HG03066 (cell line): Measurements from ENCODE around the gene ZNF319.
A peak's percentile ranks its signal among the peaks of the same experiment; 100 is the strongest.

ENCODE experiments used
- ATAC-seq: cut with Tn5 transposase; IDR thresholded peaks from one replicate; pipeline ENCODE4 v1.9.1; 2021; ENCODE audit warnings: low read depth; ENCODE audit not compliant: unreplicated experiment

Gene ZNF319

DNA sequence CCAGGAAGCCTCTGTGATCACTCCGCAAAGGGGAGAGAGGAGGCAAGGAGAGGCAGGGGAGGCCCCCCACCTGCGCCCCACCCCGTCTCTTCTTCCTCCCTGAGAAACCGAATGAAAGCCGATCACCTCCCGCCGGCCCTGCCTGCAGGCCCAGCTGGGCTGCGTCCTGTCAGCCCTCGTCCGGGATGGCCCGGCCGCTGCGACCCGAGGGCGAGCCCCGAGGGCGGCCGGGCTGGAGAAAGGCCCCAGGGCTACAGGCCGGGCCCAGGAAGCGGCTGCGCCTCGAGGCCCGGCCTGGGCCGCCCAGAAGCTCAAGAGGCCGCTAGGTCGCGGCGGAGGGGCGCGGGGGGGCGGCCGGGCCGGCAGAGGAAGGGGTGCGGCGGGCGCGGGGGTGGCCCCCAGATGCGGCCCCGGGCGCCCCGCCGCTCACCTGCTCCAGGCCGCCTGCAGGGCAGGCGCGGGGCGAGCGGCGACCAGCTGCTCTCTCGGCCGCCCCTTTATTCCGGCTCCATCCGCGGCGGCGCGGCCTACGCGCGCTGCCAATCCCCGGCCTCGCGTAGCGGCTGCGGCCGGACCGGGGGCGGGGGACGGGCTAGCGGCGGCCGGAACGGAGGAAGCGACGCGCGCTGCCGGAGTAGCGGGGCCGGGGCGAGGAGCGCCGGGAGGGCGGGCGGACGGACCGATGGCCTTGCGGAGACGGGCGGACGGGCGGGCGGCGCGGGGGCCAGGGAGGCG lies at the start of gene ZNF319:
Gene ZNF319, minus strand, starts transcription at position 702 of the 735 bp plus-strand sequence. CDS start 2,407 bp downstream, outside the sequence.
- peak; percentile 21 for ATAC-seq

- no peak for ATAC-seq
These were observed 49.0 kb upstream of the ZNF319 start for GRCh38 chr16:58049232-58050185.

DNA sequence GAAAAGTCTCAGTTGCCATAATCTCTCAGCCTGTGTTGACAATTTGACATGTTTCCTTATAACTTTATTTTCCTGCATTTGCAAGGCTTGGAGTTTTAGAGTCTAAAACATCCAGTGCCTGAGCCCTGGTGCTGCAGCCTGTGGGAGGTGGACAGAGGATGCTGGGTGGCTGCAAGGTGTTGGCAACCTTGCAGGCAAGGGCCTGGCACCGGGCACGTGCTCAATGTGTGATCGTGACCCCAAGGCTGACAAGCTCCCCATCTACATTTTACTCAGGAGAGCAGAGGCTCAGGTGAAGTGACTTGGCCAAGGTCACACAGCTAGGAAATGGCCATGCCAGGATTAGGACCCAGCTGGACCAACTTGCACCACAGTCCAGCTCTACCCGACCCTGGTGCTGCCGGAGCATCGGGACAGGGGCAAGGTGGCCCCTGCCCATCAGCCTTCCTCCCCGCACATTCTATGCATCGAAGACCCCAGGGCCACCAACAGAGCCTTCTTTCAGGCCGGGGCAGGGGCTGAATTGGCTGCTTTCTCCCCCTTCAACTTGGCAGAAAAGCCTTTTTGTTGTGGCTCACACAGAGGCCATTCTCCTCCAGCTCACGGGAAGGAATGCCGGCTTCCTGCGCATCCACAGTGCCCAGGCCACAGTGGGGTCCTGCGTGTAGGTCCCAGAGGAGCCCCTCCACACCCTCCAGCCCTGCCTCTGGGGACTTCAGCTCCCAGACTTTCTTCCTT lies 48.2 kb upstream of the ZNF319 start:
- ATAC-seq, result no peak

DNA sequence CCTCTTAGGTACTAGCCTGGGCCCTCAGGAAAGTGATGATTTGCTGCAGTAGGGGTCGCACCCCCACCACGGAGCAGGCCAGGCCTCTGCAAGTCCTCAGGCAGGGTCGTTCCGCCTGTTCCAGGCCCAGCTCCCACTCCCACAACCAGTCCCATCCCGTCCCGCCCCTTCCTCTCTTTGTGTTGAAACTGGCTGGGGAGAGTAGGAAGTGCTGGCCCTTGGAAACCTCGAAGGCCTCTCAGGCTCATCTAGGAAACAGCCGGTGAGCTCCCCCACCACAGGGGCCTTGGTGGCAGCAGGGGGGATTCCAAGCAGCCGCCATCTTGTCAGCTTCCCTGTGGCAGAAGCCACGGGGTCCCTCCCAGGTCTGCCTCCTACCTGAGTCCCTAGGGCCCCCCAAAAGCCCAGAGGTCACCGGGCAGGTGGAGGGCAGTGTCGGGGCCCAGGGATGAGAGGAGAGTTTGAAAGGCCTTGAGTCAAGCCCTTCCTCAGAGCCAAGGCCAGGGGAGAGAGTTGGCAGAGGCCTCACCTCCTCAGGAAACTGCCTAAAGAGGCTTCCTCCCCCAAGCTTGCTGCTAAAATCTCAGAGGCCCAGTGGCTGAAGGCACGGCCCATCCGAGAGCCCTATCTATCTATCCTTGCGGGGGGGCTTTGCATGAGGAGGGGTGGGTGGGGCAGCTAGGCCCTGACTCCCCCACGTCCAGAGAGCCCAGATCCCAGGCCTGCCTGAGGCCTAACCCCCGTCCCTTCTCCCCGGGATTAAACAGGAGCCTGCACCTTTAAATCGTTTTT lies 47.3 kb upstream of the ZNF319 start:
- ATAC-seq, result no peak

DNA sequence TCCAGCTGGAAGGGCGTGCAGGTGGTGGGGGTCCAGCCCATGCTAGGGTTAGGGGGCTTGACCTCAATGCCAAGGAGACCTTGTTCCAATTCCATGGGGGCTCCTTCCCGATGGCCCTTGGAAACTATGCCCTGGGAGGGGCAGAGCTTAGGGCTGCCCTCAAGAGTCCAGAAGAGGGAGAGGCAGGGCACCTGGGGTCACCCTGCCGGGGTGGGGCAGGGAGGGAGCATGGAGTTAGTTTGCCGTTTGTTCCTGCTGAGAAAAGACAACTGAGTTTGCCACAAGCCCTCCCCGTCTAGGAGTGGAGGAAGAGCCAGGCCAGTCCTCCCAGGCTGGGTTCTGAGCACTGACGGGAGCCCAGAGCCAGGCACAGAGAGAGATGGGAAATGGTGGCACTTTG lies 46.5 kb upstream of the ZNF319 start:
- no peak for ATAC-seq

DNA sequence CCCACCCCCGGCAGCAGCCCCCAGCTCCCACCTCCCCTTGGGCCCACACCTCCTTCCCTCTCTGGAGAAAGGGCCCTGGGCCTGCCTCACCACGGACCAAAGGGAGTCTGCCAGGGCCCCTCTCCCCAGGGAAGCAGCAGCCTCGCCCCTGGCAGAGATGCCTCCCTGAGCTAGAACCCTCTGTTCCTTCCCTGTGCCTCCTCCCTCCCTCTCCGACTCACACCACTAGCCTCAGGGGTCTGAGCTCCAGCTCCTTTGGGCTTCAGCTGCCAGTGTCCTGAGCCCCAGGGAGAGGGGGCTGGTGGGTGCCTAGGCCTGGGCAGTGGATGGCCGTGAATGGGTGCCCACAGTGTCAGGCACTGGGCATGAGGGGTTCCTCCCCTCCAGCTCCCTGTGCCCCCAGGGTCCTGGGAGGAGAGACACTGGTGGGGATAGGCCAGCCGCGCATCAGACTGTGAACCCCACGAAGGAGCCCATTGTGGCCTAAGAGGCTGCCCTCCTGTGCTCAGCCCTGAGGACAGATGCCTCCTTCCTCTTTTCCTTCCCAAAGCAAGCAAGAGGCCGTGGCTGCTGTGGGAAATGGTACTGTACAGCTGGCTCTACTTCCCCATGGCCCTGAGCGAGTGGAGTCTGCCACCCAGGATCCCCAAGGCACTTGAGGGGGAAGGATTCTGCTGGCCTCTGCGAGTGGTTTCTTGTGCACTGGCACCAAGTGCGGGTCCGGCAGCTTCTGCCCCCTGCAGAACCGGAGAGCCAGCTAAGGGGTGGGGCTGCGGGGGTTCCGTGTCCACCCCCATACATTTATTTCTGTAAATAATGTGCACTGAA lies 45.8 kb upstream of the ZNF319 start:
- ATAC-seq, result no peak

GRCh38 chr16:58045096-58045495 lies 44.6 kb upstream of the ZNF319 start:
- no peak for ATAC-seq

- ATAC-seq, result no peak
These were observed 44.0 kb upstream of the ZNF319 start for GRCh38 chr16:58044266-58045019.

GRCh38 chr16:58043571-58044155 lies 43.2 kb upstream of the ZNF319 start:
- ATAC-seq, result no peak

DNA sequence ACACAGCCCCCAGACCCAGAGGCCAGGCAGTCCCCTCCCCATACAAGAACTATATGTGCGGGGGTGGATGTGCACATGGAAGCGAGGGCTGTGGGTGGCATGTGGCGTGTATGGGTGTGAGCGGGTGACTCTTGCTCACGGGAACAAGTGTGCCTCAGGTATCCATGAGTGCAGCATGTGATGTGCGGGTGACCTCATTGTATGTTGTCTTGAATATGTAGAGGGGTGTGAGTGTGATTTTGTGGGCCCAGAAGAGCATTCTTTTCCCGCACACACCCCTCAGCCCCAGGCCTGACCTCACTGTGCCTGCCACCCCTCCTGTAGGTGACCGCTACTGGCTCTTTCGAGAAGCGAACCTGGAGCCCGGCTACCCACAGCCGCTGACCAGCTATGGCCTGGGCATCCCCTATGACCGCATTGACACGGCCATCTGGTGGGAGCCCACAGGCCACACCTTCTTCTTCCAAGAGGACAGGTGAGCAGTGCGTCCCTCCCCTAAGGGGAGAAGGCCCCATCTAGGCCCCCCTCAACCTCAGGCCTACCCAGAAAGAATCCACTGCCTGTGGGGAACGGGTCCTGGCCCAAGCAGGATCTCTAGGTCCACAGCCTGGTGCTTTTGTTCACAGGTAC lies 42.5 kb upstream of the ZNF319 start:
- no peak for ATAC-seq

DNA sequence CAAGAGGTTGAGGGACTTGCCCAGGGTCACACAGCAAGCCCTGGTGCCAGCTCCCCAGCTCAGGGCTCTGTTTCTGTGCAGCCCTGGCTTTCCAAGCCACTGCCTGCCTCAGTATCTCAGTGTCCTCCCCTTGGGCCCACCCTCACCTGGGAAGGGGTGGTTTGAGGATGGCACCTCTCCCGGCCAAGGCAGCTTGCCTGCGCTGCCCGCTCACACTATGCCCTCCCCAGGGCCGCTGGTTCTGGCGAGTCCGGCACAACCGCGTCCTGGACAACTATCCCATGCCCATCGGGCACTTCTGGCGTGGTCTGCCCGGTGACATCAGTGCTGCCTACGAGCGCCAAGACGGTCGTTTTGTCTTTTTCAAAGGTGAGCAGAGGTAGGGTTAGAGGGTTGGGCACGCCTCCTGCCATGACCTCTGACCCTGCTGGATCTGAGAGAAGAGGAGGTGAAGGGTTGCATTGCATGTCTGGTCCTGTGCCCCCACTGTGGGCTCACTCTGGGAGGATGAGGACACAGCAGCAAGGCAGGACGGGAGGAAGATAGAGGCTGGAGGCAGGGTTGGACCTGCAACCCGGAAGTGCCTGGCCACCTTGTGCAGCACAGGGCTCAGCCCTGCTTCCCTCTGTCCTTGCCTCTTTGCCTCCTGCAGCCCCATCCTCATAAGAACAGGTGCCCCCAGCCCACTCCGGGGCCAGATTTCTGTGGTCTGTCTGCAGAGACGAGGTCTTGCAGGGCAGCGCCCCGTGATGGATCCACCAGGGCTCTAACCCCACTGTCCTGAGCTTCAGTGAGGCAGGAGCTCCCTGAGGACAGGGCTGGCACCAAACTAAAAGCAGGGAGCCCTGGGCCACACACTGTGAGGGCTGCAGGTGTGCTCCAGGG lies 41.8 kb upstream of the ZNF319 start:
- no peak for ATAC-seq

DNA sequence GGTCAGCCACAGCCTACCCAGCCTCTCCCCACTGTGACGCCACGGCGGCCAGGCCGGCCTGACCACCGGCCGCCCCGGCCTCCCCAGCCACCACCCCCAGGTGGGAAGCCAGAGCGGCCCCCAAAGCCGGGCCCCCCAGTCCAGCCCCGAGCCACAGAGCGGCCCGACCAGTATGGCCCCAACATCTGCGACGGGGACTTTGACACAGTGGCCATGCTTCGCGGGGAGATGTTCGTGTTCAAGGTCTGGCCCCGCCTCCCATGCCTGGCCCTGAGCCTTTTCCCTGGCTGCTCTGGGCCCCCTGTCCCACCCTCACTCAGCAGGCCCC lies 41.1 kb upstream of the ZNF319 start:
- ATAC-seq, result no peak

- ATAC-seq, result no peak
These were observed 40.6 kb upstream of the ZNF319 start for GRCh38 chr16:58040945-58041627.

- no peak for ATAC-seq
These were observed 40.0 kb upstream of the ZNF319 start for GRCh38 chr16:58040496-58040846.

- ATAC-seq, result no peak
These were observed 39.5 kb upstream of the ZNF319 start for GRCh38 chr16:58039829-58040495.

DNA sequence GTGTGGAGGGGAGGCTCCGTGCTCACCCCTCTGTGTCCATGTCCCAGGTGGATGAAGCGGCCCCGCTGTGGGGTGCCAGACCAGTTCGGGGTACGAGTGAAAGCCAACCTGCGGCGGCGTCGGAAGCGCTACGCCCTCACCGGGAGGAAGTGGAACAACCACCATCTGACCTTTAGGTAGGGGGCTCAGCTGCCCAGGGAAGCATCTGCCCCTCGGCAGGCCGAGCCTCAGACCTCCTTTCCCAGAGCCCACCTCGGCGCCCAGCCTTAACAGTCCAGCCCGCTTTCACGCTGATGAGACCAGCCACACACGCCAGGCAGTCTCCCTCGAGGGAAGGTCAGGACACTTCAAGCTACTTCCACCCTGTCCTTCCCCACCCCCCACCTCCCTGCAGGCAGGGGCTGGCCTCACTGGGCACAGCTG lies 37.8 kb upstream of the ZNF319 start:
- no peak for ATAC-seq
